Amygdala (tissue), 56 donors: ENCODE data around the gene THBS4.
"Not testable (repeated sequence)": the region's sequence is repeated elsewhere in the genome, so short reads cannot be mapped to it uniquely, and the experiment has no call there.

Experiments
- DNase-seq, 56 donors: peaks; one replicate each; lab custom pipeline; 2025; lab: John Stamatoyannopoulos, UW

Gene THBS4

DNA sequence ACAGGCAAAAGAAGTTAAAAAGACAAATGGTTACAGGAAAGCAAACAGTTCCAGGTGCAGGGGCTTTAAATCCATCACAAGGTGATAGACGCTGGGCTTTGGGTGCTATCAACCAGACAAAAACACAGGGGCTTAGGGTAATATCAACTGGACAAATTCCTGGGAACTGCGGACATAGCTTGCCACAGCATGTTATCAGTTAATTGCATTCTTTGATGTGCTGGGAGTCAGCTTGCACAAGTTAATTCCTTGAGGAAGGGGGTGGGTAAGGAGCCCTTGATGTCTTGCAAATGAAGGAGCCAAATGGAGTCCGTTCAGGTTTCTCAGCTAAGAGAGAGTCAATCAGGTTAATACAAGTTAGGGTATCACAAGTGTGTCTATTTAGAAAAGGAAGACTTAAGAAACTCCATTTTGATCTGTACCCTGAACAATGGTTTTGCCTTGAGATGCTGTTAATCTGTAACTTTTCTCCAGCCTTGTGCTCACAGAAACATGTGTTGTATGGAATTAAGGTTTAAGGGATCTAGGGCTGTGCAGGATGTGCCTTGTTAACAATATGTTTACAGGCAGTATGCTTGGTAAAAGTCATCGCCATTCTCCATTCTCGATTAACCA, 76.3 kb downstream of the THBS4 start:
- not testable (repeated sequence) for DNase-seq

DNA sequence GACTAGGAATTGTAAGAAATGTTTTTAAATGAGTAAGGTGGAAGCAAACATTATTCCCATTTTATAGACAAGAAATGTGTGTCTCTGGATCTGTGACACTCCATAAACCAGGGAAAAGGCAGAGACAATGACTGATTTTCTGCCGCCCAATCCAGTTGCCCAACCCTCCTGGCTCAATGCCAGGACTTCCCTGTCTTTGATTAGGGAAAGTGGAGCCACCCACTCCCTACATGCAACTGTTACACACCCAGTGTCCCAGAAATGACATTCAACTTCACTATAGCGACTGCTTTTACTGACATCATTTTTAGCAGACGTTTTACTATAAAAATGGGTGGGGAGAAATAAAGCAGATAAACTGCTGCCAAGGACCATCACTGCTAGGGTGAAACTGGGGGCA, 79.7 kb downstream of the THBS4 start:
- DNase-seq: peak in 1 of 56 donors; percentile 7

DNA sequence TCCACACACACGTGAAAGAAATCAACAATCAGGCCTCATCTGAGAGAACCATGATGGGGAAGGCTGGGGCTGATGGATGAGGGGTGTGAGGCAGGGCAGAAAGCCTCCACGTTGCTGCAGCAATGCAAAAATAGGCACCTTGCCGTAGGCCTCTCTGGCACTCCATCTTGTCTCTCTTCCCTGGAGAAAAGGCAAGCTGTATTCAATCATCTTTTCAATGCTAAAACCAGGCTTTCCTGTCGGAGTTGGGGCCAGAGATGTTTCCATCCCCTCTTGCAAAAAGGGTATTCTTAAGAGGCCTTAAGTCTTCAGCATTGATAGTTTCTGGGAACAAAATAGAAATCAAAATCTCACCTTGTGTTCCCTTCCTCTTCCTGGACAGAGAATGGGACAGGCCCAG, 80.9 kb downstream of the THBS4 start:
- no peak for DNase-seq

DNA sequence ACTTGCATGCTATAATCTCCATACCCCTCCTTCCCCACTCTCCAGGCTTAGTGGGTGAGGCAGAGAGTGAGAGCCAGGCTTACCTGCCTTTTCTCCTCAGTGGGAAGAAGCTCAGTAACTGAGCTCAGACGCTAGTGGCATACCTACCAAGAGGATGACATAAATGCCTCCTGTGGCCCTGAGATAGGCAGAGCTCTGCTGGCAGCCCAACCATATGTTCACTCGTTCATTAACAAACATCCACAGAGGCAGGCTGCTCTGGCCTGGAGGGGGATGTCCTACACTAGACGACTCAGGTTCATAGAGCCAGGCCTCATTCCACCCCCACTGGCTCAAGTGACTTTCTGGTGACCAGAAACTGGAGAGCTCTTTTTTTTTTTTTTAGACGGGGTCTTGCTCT, 81.3 kb downstream of the THBS4 start:
- DNase-seq: no peak

DNA sequence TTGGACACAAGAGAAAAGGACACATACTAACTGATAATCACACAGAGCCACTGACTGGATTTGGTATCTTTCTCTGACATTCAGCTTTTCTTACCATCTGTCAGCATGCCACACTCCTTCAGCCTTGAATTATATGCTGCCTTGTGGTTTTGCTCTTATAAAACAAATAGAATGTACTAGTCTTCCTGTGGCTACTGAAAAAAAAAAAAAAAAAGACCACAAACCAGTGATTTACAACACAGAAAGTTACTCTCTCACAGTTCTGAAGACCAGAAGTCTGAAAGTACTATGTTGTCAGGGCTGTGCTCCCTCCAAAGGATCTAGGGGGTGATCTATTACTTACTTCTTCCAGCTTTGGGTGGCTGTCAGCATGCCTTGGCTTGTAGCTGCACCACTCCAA, 82.3 kb downstream of the THBS4 start:
- DNase-seq: no peak

DNA sequence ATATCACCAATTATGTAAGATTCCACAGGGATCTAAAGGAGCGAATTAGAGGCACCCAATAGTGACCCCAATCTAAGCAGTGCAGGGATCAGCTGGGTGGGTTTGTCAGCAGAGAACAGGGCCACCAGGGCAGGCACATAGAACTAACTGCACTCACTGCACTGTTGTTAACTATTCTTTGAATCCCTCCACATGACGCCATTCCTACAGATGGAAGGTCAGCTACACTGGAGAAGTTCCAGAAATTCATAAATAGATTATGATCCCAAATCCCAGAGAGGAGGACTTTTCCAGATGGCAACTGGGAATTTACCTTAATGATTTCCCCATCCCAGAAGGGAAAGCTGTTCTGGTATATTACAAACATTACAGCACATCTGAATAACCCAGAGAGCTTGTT, 84.2 kb downstream of the THBS4 start:
- DNase-seq: no peak

DNA sequence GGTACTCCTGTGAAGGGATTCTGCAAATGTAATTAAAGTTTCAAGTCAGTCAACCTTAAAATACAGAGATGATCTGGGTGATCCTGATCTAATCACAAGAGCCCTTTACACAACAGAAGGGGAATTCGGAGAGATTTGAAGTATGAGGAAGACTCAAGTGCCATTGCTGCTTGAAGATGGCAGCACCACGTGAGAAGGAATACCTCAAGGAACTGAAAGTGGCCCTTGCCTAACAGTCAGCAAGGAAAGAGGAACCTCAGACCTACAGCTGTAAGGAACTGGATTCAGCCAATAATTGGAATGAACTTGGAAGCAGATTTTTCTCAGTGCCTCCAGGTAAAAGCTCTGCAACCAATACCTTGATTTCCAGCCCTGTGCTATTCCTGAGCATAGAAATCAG, 87.4 kb downstream of the THBS4 start:
- DNase-seq: peak in 6 of 56 donors; percentile 4 to 50 (median 8)

DNA sequence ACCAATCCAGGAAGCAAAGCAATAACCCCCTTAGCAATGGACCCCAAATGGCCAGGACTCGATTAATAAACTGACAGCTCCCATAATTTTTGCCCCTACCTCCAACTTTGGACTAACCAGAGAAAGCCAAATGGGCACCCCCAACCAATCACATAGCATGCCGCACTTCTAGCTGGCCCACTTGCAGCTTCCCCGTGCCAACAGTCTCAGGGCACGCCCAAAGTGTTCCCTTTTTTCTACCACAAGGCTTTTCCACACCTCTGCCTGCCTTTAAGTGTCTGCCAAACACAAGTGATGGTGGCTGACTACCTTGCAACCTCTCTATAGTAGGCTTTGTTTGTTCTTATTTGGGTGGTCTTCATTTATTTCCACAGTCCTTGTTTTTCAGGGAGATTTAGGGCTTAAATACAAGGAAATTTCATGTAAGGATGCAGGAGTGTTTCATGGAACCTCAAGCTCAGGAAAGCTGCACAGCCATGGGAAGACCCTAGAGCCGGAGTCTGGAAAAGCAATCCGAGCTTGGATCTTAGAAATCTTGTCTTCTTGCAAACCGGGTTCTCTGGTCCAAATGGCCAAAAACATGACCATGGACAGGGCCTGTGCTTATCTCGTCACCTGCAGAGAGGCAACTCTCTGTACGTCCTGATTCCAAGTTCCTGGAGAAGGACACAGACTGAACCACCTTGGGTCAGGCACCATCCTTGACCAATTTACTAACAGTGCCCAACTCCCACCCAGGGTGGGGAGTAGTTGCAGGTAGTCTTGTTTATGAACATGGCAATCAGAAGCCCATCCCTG, 89.2 kb downstream of the THBS4 start:
- no peak for DNase-seq

DNA sequence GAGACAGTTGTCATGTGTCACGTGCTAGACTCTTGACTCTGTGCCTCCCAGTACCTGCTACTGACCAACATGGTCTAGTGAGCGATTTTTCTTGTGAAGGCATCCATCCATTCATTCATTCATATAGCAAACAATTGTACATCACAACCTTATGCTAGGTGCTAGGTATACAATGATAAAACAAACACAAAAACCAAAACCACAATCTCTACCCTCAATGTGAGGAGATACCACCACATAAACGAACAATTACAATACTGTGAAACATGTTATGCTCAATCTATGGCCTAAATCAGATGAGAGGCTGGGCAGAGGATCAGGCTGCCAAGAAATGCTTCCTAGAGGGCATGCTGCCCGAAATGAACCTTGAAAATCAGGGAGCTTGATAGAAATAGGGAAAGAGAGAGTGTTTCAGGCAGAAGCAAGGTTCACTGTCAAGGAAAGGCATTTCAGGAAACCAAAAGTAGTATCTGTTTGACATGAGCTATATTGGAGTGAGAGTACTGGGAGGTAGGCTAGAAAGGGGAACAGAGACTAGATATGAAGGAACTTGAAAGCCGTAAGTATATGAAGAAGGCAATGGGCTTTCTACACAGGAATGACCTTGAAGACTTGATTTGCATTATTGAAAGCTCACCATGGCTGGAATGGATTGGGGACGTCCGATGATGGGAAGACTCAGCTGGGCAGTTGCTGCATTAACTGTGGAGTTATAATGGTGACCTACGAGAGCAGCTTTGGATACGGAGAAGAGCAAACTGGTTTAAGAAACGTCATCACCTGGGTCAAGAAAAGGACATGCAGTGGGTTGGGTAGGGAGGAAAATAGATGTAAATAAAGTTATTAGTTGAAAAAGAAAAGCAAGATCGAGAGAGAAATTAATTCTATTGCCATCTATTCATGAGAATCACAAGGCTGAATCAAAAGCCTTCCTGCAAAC, 90.1 kb downstream of the THBS4 start:
- no peak for DNase-seq

DNA sequence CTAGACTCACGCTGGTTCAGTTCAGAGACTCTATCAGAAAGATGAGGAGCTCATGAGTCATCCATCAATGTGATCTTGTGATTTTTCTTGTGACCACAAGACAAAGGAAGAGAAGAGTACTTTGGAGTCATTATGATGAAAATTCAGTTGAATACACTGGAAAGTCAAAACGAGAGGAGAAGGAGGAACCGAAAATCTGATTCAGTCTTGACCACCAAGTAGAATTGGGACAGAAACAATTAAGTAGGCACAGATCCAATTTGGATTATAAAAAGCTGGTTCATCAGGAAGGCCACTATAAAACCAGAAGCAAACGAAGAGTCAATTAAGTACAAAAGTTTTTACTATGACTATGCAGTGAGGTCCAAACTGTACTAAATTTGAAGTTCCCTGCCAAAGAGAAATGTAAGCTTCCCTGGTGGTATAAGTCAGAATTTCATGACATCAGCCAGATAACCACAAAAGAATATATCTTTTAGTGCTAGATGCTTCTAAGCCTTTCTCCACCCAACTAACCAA, 90.9 kb downstream of the THBS4 start:
- no peak for DNase-seq

DNA sequence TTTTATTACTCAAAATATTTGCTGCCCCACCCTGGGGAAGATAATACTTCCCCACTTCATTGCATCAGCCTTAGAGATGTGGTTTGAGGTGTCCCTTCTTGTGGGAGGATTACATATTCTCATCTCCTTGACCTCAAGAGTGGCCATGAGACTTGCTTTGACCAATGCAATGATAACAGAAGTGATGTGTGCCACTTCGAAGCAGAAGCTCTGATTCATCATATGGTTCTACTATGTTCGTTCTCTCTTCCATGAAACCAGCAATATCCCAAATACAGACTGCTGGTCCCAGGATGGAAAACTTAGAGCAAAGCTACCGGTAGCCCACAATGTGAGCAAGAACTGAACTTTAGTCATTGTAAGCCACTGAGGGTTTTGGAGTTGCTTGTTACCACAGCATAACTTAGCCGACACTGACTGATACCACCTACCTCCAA, 92.0 kb downstream of the THBS4 start:
- DNase-seq: no peak

DNA sequence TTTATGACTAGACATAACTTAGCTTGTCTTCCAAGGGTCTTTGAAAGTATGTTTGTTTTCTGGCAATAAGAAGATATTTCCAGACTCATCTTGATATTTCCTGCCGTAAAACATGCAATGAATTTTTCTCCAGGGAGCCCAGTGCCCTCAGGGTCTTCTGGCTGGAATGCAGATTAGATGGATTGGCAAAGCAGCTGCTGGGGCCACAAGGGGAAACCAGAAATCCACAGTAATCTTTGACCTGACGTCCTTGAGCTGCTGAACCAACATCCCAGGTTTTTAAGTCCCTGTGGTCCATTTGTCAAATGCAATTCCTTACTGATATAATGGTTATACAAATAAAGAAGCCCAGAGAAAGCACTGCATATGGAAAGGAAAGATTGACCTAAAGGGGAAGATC, 93.0 kb downstream of the THBS4 start:
- no peak for DNase-seq

DNA sequence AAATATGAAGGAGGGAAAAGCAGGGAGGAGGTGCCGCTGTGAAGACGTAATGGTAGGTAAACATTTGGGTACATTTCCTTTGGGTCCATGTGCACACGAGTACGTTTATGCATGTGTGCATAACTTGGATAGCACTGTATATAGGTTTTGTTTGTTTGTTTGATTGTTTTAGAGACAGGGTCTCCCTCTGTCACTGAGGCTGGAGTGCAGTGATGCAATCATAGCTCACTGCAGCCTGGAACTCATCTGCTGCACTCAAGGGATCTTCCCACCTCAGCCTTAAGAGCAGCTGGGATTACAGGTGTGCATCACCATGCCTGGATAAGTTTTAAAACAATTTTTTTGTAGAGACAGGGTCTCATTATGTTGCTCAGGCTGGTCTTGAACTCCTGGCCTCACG, 94.0 kb downstream of the THBS4 start:
- no peak for DNase-seq
